NCI-H2171 treated with DMSO at 0.1 percent for 48 hours (cell line): ENCODE data around the gene GRAP2.
"Not testable (repeated sequence)": the region's sequence is repeated elsewhere in the genome, so short reads cannot be mapped to it uniquely, and the experiment has no call there.

Experiments used
- DNase-seq: peaks from one replicate; lab custom pipeline; 2025; lab: John Stamatoyannopoulos, UW

Gene GRAP2

GRCh38 chr22:39946126-39946502 is 45.2 kb downstream of the GRAP2 start:
- no peak for DNase-seq

- DNase-seq, result no peak
Observed at GRCh38 chr22:39946503-39947219, 45.8 kb downstream of the GRAP2 start.

DNA sequence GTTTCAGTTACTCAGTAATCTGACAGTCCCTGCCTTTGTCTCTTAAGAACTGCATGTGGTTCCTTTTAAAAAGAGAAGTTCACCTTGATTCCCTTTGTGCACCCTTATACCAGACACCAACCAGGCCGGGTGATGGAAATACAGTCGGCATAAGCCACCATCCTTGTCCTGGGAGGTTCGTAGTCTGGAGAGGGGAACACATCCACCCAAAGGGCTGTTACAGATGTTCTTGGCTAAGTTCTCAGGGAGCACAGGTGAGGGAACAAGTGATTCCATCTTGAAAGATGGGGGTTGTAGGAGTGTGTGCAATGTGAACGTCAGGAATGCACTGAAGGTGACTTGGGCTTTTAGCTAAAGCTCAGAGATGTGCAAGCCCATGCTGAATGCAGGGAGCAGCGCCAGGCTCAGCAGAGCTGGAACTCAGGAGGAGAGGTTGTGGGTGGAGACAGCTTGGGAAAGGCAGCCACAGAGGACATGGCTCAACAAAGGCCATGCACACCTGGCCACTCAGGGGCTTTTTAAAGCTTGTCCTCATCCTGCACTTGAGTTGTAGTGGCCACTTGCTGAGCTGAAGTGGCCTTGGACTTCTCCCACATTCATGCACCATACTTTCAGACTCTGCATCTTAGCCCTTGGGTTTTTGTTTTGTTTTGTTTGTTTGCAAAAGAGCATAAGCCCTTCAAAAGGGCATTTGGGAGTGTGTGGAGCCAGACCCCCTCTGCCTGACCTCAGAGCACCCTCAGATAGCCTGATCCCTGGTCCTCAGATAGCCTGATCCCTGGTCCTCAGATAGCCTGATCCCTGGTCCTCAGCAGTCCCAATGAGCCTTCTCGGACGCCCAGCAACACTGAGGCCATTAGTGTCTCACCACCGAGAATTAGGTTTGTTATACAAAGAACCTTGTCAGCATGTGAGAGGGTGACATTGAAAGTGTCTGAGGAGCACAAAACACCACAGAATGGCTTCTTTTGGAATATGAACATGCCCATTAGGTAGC is 46.6 kb downstream of the GRAP2 start:
- DNase-seq, result no peak

GRCh38 chr22:39949964-39950737 is 49.3 kb downstream of the GRAP2 start:
- DNase-seq, result no peak

DNA sequence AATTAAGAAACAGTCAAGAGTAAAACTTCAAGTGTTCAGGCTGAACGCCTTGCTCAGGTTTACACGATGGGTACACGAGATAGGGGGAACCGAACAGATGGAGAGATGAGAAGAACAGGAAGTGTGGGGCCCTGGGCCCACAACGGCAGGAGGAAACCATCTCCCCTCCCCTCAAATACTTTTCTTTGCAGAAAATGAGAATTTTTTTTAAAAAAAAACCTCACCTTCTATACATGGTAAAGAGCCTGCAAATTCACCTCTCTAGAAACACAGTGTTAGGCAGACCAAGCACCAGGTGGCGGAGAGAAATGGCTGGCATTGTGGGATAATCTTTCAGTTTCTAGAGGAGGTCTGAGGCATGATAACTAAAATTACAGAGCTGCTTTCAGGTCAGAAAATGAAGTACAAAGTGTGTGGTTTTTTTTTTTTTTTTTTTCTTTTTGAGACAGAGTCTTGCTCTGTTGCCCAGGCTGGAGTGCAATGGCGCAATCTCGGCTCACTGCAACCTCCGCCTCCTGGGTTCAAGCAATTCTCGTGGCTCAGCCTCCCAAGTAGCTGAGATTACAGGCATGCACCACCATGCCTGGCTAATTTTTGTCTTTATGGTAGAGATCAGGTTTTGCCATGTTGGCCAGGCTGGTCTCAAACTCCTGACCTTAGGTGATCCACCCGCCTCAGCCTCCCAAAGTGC is 50.9 kb downstream of the GRAP2 start:
- DNase-seq, result not testable (repeated sequence)

DNA sequence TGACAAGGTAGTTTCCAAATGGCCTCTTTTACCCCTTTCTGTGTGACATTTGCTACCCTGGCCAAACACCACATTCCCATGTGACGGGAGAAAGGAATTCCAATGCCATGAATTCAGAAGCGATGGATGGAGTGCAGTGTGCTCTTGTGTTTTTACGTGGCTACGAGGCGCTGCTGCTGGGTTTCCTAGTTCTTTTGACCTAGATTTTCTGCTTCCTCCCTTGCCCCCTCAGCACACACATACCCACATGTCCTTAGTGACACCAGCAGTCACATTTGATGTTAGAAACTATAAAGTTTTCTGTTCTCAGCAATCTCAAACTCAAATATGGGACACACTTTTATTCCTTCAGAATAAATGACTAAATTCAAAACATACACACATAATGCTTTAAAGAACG is 51.5 kb downstream of the GRAP2 start:
- DNase-seq, result no peak

GRCh38 chr22:39953101-39953500 is 52.2 kb downstream of the GRAP2 start:
- DNase-seq, result no peak

- DNase-seq, result no peak
Observed at GRCh38 chr22:39954584-39955055, 53.7 kb downstream of the GRAP2 start.

DNA sequence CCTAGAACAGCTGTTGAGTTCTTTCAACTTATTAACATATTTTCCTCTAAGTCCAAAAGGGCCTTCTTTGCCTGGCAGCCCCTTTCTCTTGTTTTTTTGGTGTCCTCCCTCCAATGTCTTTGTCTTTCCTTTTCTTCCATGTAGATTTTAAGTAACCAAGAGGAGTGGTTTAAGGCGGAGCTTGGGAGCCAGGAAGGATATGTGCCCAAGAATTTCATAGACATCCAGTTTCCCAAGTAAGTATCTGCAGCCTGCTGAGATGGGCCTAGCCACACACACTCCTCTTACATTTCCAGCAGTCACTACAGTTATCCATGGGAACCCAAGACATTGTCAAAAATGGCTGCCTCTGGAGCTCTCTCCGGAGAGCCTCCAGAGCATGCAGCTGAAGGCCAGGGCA is 54.8 kb downstream of the GRAP2 start:
- no peak for DNase-seq

DNA sequence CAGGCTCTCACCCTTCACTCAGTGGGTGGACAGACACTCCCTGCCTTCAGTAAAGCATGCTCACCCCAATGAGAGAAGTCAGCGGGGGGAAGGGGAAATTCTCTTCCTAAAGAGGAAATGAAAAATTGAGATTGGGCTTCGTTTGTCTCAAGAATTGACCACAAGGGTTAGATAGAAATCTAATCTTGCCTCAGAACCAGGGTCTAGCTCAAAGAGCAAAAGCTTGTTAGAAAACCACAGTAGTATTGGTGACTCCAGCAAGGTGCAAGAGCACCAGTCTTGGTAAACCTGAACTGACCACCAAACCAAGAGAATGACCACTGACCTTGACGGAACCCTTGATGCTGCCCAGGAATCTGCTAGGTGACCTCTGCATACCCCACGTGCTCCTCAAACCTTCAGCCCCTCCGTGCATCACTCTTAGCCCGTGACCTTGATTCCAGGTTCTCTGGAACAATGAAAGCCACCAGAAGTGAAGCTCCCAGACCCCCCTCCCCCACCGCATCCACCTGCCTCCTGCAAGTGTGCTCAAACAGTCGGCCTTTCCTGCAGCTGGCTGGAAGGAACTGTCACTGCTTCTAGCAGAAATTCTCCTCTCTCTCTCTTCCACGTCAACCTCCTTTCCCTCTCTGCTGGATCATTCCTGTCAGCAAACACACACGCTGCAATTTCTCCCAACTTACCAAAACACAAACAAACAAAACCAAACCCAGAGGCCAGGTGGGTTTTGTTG is 56.2 kb downstream of the GRAP2 start:
- no peak for DNase-seq

GRCh38 chr22:39958009-39958711 is 57.3 kb downstream of the GRAP2 start:
- DNase-seq, result no peak

- no peak for DNase-seq
Observed at GRCh38 chr22:39958949-39959639, 58.2 kb downstream of the GRAP2 start.

DNA sequence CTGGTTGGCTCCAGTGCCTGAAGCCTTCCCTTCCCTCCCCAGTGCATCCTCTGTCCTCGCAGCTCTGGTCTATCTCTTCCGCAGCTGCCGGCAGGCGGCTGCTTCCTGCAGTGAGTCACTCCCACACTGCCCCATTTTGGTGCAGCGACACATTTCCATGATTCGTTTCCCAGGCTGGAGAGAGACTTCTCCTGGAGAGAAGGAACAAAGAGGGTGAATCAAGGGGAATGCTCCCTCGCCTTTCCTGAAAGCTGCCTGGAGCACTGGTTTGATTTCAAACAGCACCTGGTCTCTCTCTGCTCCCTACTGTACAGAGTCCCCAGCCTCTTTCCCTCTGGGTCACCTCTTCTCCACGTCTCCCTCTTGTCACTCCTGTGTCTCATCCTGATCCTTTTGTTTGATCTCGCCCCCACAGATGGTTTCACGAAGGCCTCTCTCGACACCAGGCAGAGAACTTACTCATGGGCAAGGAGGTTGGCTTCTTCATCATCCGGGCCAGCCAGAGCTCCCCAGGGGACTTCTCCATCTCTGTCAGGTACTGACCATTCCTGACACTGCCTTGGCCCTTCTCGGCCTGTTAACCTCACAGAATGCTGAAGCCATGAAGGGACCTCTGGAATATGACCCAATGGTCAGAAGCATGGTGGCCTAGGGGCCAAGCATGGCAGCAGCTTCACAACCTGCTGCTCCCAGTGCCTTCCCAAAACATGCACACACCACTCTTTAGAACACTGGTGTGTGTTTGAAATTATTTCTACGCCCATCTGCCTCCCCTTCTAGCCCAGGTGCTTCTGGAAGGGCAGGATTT is 59.0 kb downstream of the GRAP2 start, which contains the start of gene TMA7B:
Gene TMA7B, plus strand, starts transcription at position 758 of the 808 bp plus-strand sequence. CDS start 3,978 bp downstream, outside the sequence.
- DNase-seq, result no peak

DNA sequence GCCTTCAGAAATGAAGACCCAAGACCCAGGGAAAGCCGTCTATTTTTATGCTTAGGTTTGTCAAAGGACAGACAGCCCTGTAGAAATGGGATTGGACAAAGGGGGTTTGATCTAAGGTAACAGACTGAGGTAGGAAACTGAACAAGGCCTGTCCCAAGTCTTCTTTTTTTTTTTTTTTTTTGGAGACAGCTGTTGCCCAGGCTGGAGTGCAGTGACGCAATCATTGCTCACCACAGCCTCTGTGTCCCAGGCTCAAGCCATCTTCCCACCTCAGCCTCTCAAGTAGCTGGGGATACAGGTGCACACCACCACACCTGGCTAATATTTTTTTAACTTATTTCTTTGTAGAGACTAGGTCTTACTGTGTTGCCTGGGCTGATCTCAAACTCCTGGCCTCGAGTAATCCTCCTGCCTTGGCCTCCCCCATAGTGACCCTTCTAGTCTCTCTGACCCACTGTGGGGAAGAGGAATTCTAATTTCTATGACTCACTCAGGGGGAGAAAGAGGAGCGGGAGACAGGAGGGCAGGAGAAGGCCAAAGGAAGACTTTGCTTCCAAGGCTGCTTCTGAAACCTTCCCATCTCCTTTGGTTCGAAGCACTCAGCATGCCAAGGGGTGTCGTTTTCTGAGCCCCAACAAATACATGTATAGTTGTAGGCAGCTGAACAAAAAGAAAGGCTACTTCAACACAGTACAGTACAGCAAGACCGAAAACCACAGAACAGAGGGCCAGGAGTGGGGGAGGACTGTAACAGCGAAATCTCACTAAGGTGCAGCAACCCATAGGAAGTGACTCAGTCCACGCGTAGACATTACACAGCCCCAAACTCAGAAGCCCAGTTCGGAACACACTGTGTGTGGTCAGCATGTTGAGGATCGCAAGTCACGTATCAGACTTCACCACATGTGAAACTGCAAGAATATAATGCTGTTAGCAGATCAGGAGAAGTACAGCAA is 60.2 kb downstream of the GRAP2 start:
- no peak for DNase-seq

GRCh38 chr22:39962071-39962470 is 61.2 kb downstream of the GRAP2 start:
- no peak for DNase-seq

- no peak for DNase-seq
Observed at GRCh38 chr22:39965748-39966147, 64.9 kb downstream of the GRAP2 start.

GRCh38 chr22:39966470-39966869 is 65.6 kb downstream of the GRAP2 start:
- DNase-seq, result no peak
